ENCODE data around the gene OR10AG1. TPM values are rescaled to one million over a fixed set of nuclear protein-coding genes. Genes with fewer than 3 reads are reported as not detected.

The OR10AG1 gene, protein sequence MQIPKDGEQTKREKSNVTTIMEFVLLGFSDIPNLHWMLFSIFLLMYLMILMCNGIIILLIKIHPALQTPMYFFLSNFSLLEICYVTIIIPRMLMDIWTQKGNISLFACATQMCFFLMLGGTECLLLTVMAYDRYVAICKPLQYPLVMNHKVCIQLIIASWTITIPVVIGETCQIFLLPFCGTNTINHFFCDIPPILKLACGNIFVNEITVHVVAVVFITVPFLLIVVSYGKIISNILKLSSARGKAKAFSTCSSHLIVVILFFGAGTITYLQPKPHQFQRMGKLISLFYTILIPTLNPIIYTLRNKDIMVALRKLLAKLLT
- under 1 TPM in 1 of 2 donors, not detected in 1; 0.19 TPM for total RNA-seq
- polyA plus RNA-seq (ENCODE audit: insufficient read depth, low read depth, low replicate concordance): not detected
- long read RNA-seq, donor 1, partial matches to known transcripts: 0 of 1 reads
- long read RNA-seq, donor 1, other reads (novel, unspliced or antisense): 0 of 1 reads
- long read RNA-seq, donor 2: 0 reads

DNA sequence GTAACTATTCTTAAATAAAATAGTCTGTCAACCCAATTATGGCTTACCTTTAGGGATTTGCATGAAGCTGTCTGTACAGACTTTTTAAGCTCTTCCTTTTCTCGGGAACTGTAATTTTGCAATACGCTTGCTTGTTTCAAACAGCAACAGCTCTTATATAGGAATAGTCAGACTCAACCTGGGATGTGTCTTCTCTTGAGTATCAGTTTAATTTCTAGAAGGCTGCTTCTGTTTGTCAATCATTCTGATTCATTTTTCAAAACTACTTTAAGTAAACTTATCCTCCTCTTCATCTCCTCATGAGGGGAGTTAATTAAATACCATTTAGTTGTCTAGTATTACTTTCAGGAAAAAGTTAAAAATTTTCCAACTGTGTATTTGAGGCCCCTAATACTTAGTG lies at the start of gene OR10AG1:
TSS of gene OR10AG1 (minus strand) at position 101 of the 400 bp plus-strand sequence. CDS start at position 63, 38 bp downstream.
- TF ChIP-seq POLR2A (IDR thresholded peaks at IDR 0.05): no peak
- TF ChIP-seq, protein P1, sequence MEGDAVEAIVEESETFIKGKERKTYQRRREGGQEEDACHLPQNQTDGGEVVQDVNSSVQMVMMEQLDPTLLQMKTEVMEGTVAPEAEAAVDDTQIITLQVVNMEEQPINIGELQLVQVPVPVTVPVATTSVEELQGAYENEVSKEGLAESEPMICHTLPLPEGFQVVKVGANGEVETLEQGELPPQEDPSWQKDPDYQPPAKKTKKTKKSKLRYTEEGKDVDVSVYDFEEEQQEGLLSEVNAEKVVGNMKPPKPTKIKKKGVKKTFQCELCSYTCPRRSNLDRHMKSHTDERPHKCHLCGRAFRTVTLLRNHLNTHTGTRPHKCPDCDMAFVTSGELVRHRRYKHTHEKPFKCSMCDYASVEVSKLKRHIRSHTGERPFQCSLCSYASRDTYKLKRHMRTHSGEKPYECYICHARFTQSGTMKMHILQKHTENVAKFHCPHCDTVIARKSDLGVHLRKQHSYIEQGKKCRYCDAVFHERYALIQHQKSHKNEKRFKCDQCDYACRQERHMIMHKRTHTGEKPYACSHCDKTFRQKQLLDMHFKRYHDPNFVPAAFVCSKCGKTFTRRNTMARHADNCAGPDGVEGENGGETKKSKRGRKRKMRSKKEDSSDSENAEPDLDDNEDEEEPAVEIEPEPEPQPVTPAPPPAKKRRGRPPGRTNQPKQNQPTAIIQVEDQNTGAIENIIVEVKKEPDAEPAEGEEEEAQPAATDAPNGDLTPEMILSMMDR (IDR thresholded peaks at IDR 0.05): no peak
- no peaks in the 10 kb centered on the region for H3K9me3 ChIP-seq
- no peaks in the 10 kb centered on the region for H3K36me3 ChIP-seq (ENCODE audit: low read depth, missing control alignments)
- no peak within 1 kb of the TSS for H3K27ac ChIP-seq
- no peaks in the 10 kb centered on the region for H3K4me1 ChIP-seq
- 89 to 90% methylated on average over 2 of the region's 2 CpGs for WGBS, 2 donors
- intact Hi-C loops (cut with DNase I; ENCODE audit: low total_unique reads): no loop called here
- no peak within 1 kb of the TSS for H3K4me3 ChIP-seq
- no peak for DNase-seq
- no peaks in the 10 kb centered on the region for H3K27me3 ChIP-seq

DNA sequence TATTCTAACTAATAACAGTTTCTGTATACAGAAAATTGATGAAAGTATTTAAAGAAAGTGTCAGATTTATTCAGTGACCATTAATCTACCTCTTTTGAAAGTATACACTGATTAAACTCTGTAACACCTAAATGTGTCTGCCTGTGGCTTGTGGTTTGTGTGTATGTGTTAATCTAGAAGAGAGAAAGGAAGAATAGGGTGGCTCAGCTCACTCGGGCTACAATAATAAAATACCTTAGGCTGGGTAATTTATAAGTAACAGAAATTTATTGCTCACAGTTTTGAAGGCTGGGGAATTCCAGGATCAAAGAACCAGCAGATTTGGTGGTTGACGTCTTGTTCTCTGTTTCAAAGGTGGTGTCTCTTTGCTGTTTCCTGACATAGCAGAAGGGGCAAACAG lies 44.1 kb upstream of the OR10AG1 start:
- no peaks in the 10 kb centered on the region for H3K4me1 ChIP-seq
- H3K27ac ChIP-seq: no peak overlapping the region
- H3K9me3 ChIP-seq: no peaks in the 10 kb centered on the region
- no peak for TF ChIP-seq POLR2A (IDR thresholded peaks at IDR 0.05)
- TF ChIP-seq, protein P1 (IDR thresholded peaks at IDR 0.05): no peak
- WGBS, 2 donors: 43 to 46% methylated on average over 2 of the region's 2 CpGs
- no peaks in the 10 kb centered on the region for H3K36me3 ChIP-seq (ENCODE audit: low read depth, missing control alignments)
- DNase-seq: no peak
- H3K27me3 ChIP-seq: no peaks in the 10 kb centered on the region
- intact Hi-C loops (cut with DNase I; ENCODE audit: low total_unique reads): no loop called here
- H3K4me3 ChIP-seq: no peak overlapping the region

DNA sequence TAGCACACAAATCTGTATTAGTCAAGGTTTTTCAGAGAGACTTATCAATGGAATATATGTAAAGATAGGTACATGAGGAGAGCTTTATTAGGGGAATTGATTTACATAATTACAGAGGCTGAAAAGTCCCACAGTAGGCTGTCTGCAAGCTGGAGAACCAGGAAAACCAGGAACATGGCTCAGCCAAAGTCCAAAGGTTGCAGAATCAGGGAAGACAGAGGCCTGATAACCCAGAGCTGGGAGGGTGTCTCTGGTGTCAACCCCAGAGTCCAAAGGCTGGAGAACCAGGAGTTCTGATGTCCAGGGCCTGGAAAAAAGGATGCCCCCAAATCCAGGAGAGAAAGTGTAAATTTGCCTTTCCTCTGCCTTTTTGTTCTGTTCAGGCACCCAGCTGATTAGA lies 41.0 kb upstream of the OR10AG1 start:
- Histone ChIP-seq H3K9me3 (no peaks in the 10 kb centered on the region), H3K4me1 (no peaks in the 10 kb centered on the region), H3K4me3 (no peak overlapping the region), H3K27ac (no peak overlapping the region), H3K27me3 (no peaks in the 10 kb centered on the region), H3K36me3 (ENCODE audit: low read depth, missing control alignments) (no peaks in the 10 kb centered on the region)
- no peak for TF ChIP-seq POLR2A (IDR thresholded peaks at IDR 0.05)
- TF ChIP-seq, protein P1 (IDR thresholded peaks at IDR 0.05): no peak
- intact Hi-C loops (cut with DNase I; ENCODE audit: low total_unique reads): no loop called here
- DNase-seq: no peak

DNA sequence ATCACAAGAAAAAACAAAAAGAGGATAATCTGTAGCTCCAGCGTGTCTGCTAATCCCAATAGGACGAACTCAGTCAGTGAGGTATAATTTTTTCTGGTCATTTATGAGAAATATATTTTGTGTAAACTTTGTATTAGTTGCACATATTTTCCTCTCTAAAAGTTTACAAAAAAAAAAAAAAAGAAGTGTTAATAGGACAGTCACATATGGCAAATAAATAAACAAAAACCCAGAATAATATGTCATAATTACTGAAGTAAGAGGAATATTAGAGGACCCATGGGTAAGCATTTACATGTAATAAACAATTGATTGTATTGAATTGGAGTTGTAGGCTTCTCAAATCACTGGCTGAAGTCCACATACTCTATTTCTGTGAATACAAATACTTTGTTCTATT lies 24.8 kb upstream of the OR10AG1 start, which contains the start of gene OR5F1:
TSS of gene OR5F1 (minus strand) at position 101 of the 400 bp plus-strand sequence. CDS start at position 101, 0 bp downstream.
- intact Hi-C loops (cut with DNase I; ENCODE audit: low total_unique reads): no loop called here
- H3K27me3 ChIP-seq: no peaks in the 10 kb centered on the region
- WGBS, 2 donors: 59 to 77% methylated on average over 2 of the region's 2 CpGs
- H3K9me3 ChIP-seq: no peaks in the 10 kb centered on the region
- no peak within 1 kb of the TSS for H3K27ac ChIP-seq
- H3K4me3 ChIP-seq: no peak within 1 kb of the TSS
- DNase-seq: no peak
- H3K4me1 ChIP-seq: no peaks in the 10 kb centered on the region
- TF ChIP-seq, protein P1 (IDR thresholded peaks at IDR 0.05): no peak
- TF ChIP-seq POLR2A (IDR thresholded peaks at IDR 0.05): no peak
- no peaks in the 10 kb centered on the region for H3K36me3 ChIP-seq (ENCODE audit: low read depth, missing control alignments)
